ENCODE results near the gene AKNA.

AKNA gene

GRCh38 chr9:114291886-114292590, 95.7 kb downstream of the AKNA start:
- ChIA-PET CTCF (interaction anchor here (0.7 to 8.8 kb wide), 13 partner anchors 41 to 430 kb away, joined by 3 to 137 read pairs (median 6); partner anchors contain the start of genes COL27A1 and KIF12), POLR2A (ENCODE audit: low non-redundant PET) (no interaction called here)
- H3K27ac ChIP-seq = no peak overlapping the region
- no peak for DNase-seq (ENCODE audit: low spot score)
- TF ChIP-seq, protein P1, sequence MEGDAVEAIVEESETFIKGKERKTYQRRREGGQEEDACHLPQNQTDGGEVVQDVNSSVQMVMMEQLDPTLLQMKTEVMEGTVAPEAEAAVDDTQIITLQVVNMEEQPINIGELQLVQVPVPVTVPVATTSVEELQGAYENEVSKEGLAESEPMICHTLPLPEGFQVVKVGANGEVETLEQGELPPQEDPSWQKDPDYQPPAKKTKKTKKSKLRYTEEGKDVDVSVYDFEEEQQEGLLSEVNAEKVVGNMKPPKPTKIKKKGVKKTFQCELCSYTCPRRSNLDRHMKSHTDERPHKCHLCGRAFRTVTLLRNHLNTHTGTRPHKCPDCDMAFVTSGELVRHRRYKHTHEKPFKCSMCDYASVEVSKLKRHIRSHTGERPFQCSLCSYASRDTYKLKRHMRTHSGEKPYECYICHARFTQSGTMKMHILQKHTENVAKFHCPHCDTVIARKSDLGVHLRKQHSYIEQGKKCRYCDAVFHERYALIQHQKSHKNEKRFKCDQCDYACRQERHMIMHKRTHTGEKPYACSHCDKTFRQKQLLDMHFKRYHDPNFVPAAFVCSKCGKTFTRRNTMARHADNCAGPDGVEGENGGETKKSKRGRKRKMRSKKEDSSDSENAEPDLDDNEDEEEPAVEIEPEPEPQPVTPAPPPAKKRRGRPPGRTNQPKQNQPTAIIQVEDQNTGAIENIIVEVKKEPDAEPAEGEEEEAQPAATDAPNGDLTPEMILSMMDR (conservative IDR thresholded peaks at IDR 0.05; ENCODE audit: low read depth) = no peak

- ChIA-PET CTCF (interaction anchor here (0.5 to 8.8 kb wide), 60 partner anchors 9 to 1414 kb away, joined by 3 to 137 read pairs (median 4); partner anchors contain the start of genes COL27A1 and KIF12), POLR2A (ENCODE audit: low non-redundant PET) (no interaction called here)
- peak; percentile 81 for DNase-seq (ENCODE audit: low spot score)
- TF ChIP-seq, protein P1 (conservative IDR thresholded peaks at IDR 0.05; ENCODE audit: low read depth) = peak; percentile 98
- no peak overlapping the region for H3K27ac ChIP-seq
These were observed 96.7 kb downstream of the AKNA start for GRCh38 chr9:114291064-114291474.

GRCh38 chr9:114290561-114290986, 97.2 kb downstream of the AKNA start:
- TF ChIP-seq, protein P1 (conservative IDR thresholded peaks at IDR 0.05; ENCODE audit: low read depth) = no peak
- CTCF ChIA-PET = interaction anchor here (0.6 to 8.8 kb wide), 44 partner anchors 9 to 766 kb away, joined by 3 to 137 read pairs (median 5); partner anchors contain the start of genes COL27A1 and KIF12
- POLR2A ChIA-PET (ENCODE audit: low non-redundant PET) = no interaction called here
- peak overlapping the region; percentile 85 for H3K27ac ChIP-seq
- DNase-seq (ENCODE audit: low spot score) = no peak

- TF ChIP-seq, protein P1 (conservative IDR thresholded peaks at IDR 0.05; ENCODE audit: low read depth) = no peak
- peak overlapping the region; percentile 85 for H3K27ac ChIP-seq
- DNase-seq (ENCODE audit: low spot score) = no peak
- CTCF ChIA-PET = interaction anchor here (0.7 to 8.8 kb wide), 12 partner anchors 26 to 208 kb away, joined by 3 to 137 read pairs (median 6); partner anchors contain the start of gene COL27A1
- POLR2A ChIA-PET (ENCODE audit: low non-redundant PET) = no interaction called here
These were observed 98.0 kb downstream of the AKNA start for GRCh38 chr9:114289571-114290481.

DNA sequence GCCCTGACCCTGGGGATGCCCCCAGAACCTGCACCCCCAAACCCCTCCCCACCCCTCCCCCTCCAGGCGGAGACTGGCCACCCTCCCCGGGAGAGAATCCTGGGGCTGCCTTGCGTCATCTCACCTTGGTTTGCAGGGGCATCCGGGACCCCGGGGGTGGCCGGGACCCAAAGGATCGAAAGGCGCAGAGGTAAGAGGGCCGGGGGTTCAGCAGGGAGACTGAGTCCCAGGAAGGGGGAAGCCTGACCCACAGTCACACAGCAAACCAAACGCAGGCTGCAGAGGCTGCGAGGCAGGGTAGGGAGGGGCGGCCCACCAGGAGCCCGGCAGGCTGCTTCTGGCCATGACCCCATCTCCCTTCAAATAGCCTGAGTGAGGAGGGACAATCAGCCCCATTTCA, 98.7 kb downstream of the AKNA start:
- POLR2A ChIA-PET (ENCODE audit: low non-redundant PET) = no interaction called here
- DNase-seq (ENCODE audit: low spot score) = no peak
- CTCF ChIA-PET = interaction anchor here (0.6 to 8.8 kb wide), 8 partner anchors 117 to 205 kb away, joined by 3 to 137 read pairs (median 4); partner anchors contain the start of gene COL27A1

More for the DNA sequence above, 98.7 kb downstream of the AKNA start:
- peak overlapping the region; percentile 85 for H3K27ac ChIP-seq
- TF ChIP-seq, protein P1 (conservative IDR thresholded peaks at IDR 0.05; ENCODE audit: low read depth) = no peak

All from RWPE1 (cell line).